IMR-90 (cell line): ENCODE data around the gene IGSF9B. TPM values are rescaled to one million over a fixed set of nuclear protein-coding genes. Genes with fewer than 3 reads are reported as not detected.

Experiments used
- ATAC-seq: fragments of 200-7000 bp; cut with Tn5 transposase; 2 replicates; pipeline ENCODE4 v1.9.1; 2020; ENCODE audit warnings: low read depth, mild to moderate bottlenecking, moderate library complexity
- BruUV-seq: library from RNA; stranded (reverse); fragments of 400-500 nt; replicated peaks from 2 replicates; lab custom pipeline; 2021; lab: Mats Ljungman, UMichigan
- CTCF ChIA-PET: fragments of 300-600 bp; formaldehyde crosslinking; extraction: SDS; loops from one replicate; lab custom pipeline; 2021; ENCODE audit warnings: antibody characterized with exemption; lab: Yijun Ruan, JAX
- POLR2A ChIA-PET: fragments of 300-600 bp; sonication (Branson Sonifier 250); formaldehyde crosslinking; loops from one replicate; lab custom pipeline; 2022; ENCODE audit warnings: antibody characterized with exemption; ENCODE audit not compliant: unreplicated experiment; lab: Charles Lee
- DNase-seq: peaks from one replicate; pipeline ENCODE4 v3.0.0; 2013
- H2AFZ ChIP-seq: replicated peaks from 2 replicates; pipeline ENCODE3; 2013; ENCODE audit warnings: low read length, mild to moderate bottlenecking; ENCODE audit not compliant: poor library complexity
- H2AK5ac ChIP-seq: 2 replicates; pipeline ENCODE4 v1.6.1; 2013; ENCODE audit warnings: low read depth, low read length, inconsistent platforms
- H2AK9ac ChIP-seq: replicated peaks from 2 replicates; pipeline ENCODE3; 2013; ENCODE audit warnings: mild to moderate bottlenecking, low read depth, low read length, moderate library complexity; ENCODE audit not compliant: poor library complexity
- H2BK120ac ChIP-seq: 2 replicates; pipeline ENCODE4 v1.6.1; 2013; ENCODE audit warnings: low read depth, low read length, inconsistent platforms
- H2BK15ac ChIP-seq: 3 replicates; pipeline ENCODE4 v1.6.1; 2013; ENCODE audit warnings: low read depth, low read length, inconsistent platforms
- H2BK20ac ChIP-seq: 2 replicates; pipeline ENCODE4 v1.6.1; 2013; ENCODE audit warnings: low read depth, mild to moderate bottlenecking, inconsistent platforms, low read length, moderate library complexity
- H2BK5ac ChIP-seq: 2 replicates; pipeline ENCODE4 v1.6.1; 2013; ENCODE audit warnings: mild to moderate bottlenecking, low read depth, low read length, inconsistent platforms; ENCODE audit not compliant: poor library complexity, severe bottlenecking
- H3K14ac ChIP-seq: replicated peaks from 2 replicates; pipeline ENCODE4 v1.6.1; 2013; ENCODE audit warnings: low read depth, low read length, inconsistent platforms
- H3K18ac ChIP-seq: 2 replicates; pipeline ENCODE4 v1.6.1; 2013; ENCODE audit warnings: low read depth, low read length, control low read depth
- H3K23ac ChIP-seq: 2 replicates; pipeline ENCODE4 v1.6.1; 2013; ENCODE audit warnings: low read depth, low read length, inconsistent platforms
- H3K27ac ChIP-seq: 2 replicates; pipeline ENCODE4 v1.5.1; 2013; ENCODE audit warnings: mild to moderate bottlenecking, control low read depth, low read length; ENCODE audit not compliant: insufficient read depth
- H3K27me3 ChIP-seq: 2 replicates; pipeline ENCODE4 v1.6.1; 2013; ENCODE audit warnings: low read length; ENCODE audit not compliant: control insufficient read depth, insufficient read depth
- H3K36me3 ChIP-seq: 2 replicates; pipeline ENCODE4 v1.6.1; 2013; ENCODE audit warnings: low read length, mixed read lengths; ENCODE audit not compliant: control insufficient read depth, insufficient read depth
- H3K4ac ChIP-seq: 2 replicates; pipeline ENCODE4 v1.6.1; 2013; ENCODE audit warnings: low read depth, low read length, inconsistent platforms
- H3K4me1 ChIP-seq: 2 replicates; pipeline ENCODE4 v1.6.1; 2013; ENCODE audit warnings: low read length, mixed read lengths; ENCODE audit not compliant: control insufficient read depth, insufficient read depth
- H3K4me2 ChIP-seq: 2 replicates; pipeline ENCODE4 v1.6.1; 2013; ENCODE audit warnings: low read depth, mild to moderate bottlenecking, control low read depth, low read length, moderate library complexity
- H3K4me3 ChIP-seq: 2 replicates; pipeline ENCODE4 v1.5.1; 2013; ENCODE audit warnings: low read depth, mild to moderate bottlenecking, control low read depth, low read length, moderate library complexity; ENCODE audit not compliant: insufficient read depth
- H3K56ac ChIP-seq: 2 replicates; pipeline ENCODE4 v1.6.1; 2013; ENCODE audit warnings: low read length, inconsistent platforms; ENCODE audit not compliant: insufficient read depth; ENCODE audit errors: extremely low read depth
- H3K79me1 ChIP-seq, 2 experiments: 2 replicates each; pipeline ENCODE4 v1.6.1; 2013; ENCODE audit warnings: low read length in 2 of 2, inconsistent platforms in 1 of 2, low read depth in 1 of 2
- H3K9ac ChIP-seq: 2 replicates; pipeline ENCODE4 v1.6.1; 2013; ENCODE audit warnings: low read depth, low read length, control low read depth
- H3K9me1 ChIP-seq: 2 replicates; pipeline ENCODE4 v1.6.1; 2013; ENCODE audit warnings: low read length, inconsistent platforms; ENCODE audit not compliant: insufficient read depth
- H3K9me3 ChIP-seq: 2 replicates; pipeline ENCODE4 v1.6.1; 2013; ENCODE audit warnings: low read length; ENCODE audit not compliant: control insufficient read depth, insufficient read depth
- H4K20me1 ChIP-seq: 2 replicates; pipeline ENCODE4 v1.6.1; 2013; ENCODE audit warnings: low read length, inconsistent platforms; ENCODE audit not compliant: insufficient read depth
- H4K5ac ChIP-seq: 2 replicates; pipeline ENCODE4 v1.6.1; 2013; ENCODE audit warnings: mild to moderate bottlenecking, low read depth, low read length, control low read depth
- H4K8ac ChIP-seq, 2 experiments: 2 replicates each; pipeline ENCODE4 v1.6.1; 2013; ENCODE audit warnings: low read depth in 2 of 2, low read length in 2 of 2, control low read depth in 1 of 2, inconsistent platforms in 1 of 2
- H4K91ac ChIP-seq: 2 replicates; pipeline ENCODE4 v1.6.1; 2013; ENCODE audit warnings: low read depth, low read length, inconsistent platforms; ENCODE audit not compliant: insufficient read depth
- BHLHE40 ChIP-seq: fragments of 150-350 bp; IDR thresholded peaks from 2 replicates; pipeline ENCODE4 v1.6.1; 2016; ENCODE audit warnings: mild to moderate bottlenecking, low read depth, low read length
- CEBPB ChIP-seq: IDR thresholded peaks from 2 replicates; pipeline ENCODE4 v1.6.1; 2012; ENCODE audit warnings: low read depth, low read length, improper control_type of control experiment
- CHD1 ChIP-seq: IDR thresholded peaks from 2 replicates; pipeline ENCODE4 v1.6.1; 2012; ENCODE audit warnings: low read depth, low read length, improper control_type of control experiment
- FOS ChIP-seq: fragments of 150-350 bp; IDR thresholded peaks from 2 replicates; pipeline ENCODE4 v1.6.1; 2016; ENCODE audit warnings: low read depth, low read length
- MAFK ChIP-seq: IDR thresholded peaks from 2 replicates; pipeline ENCODE4 v1.6.1; 2012; ENCODE audit warnings: low read depth, low read length, improper control_type of control experiment
- MAZ ChIP-seq: IDR thresholded peaks from 2 replicates; pipeline ENCODE4 v1.6.1; 2012; ENCODE audit warnings: low read depth, mild to moderate bottlenecking, low read length, improper control_type of control experiment, moderate library complexity, borderline replicate concordance
- MXI1 ChIP-seq: IDR thresholded peaks from 2 replicates; pipeline ENCODE4 v1.6.1; 2012; ENCODE audit warnings: low read depth, mild to moderate bottlenecking, low read length, moderate library complexity, borderline replicate concordance
- NFE2L2 ChIP-seq: fragments of 150-350 bp; IDR thresholded peaks from 2 replicates; pipeline ENCODE4 v1.6.1; 2016; ENCODE audit warnings: low read depth, mild to moderate bottlenecking, low read length
- POLR2A ChIP-seq: IDR thresholded peaks from 2 replicates; pipeline ENCODE4 v1.6.1; 2012; ENCODE audit warnings: mild to moderate bottlenecking, low read depth, low read length
- RAD21 ChIP-seq: IDR thresholded peaks from 2 replicates; pipeline ENCODE4 v1.6.1; 2012; ENCODE audit warnings: low read length, improper control_type of control experiment
- RCOR1 ChIP-seq: IDR thresholded peaks from 2 replicates; pipeline ENCODE4 v1.6.1; 2012; ENCODE audit warnings: mild to moderate bottlenecking, low read length, improper control_type of control experiment; ENCODE audit not compliant: insufficient replicate concordance
- RFX5 ChIP-seq: IDR thresholded peaks from 2 replicates; pipeline ENCODE4 v1.8.0; 2012; ENCODE audit warnings: low read depth, mild to moderate bottlenecking, low read length, moderate library complexity
- SMC3 ChIP-seq: fragments of 150-350 bp; IDR thresholded peaks from 2 replicates; pipeline ENCODE4 v1.6.1; 2016; ENCODE audit warnings: low read depth, mild to moderate bottlenecking, antibody characterized with exemption, low read length, moderate library complexity
- WGBS, 2 experiments: methylation state at CpG; one replicate each; pipeline versions ENCODE4 v1.1.5 to v1.1.7; 2013; ENCODE audit warnings: missing lambda C conversion rate in 2 of 2; ENCODE audit not compliant: insufficient read length in 1 of 2; ENCODE audit errors: extremely low coverage in 2 of 2; 5-methylcytosine and 5-hydroxymethylcytosine counted together
- dilution Hi-C: fragments of 300-500 bp; cut with HindIII; formaldehyde crosslinking; loops from one replicate; pipeline ENCODE4 v1.14.3; 2018; ENCODE audit warnings: low sequenced_read_pairs; ENCODE audit not compliant: unreplicated experiment
- in situ Hi-C: fragments of 300-500 bp; cut with MboI; formaldehyde crosslinking; loops from 3 replicates; pipeline ENCODE4 v1.14.3; 2019; ENCODE audit warnings: low sequenced_read_pairs, inconsistent platforms, mixed read lengths
- intact Hi-C: fragments of 100-400 bp; cut with micrococcal nuclease; formaldehyde crosslinking; loops from 2 replicates; pipeline ENCODE4 v1.10.0; 2022
- polyA plus RNA-seq, 3 experiments: library from polyadenylated mRNA; depleted of rRNA; stranded (reverse); fragments of >200 nt; gene quantifications; 2 replicates each; pipeline ENCODE4 v1.2.3, GENCODE V29; 2012; ENCODE audit warnings: low replicate concordance in 1 of 3
- total RNA-seq: library from RNA; depleted of rRNA; stranded (reverse); fragments of >200 nt; gene quantifications from 2 replicates; pipeline ENCODE4 v1.2.3, GENCODE V29; 2012
- TF ChIP-seq, protein P1 (sequence below): fragments of 150-350 bp; IDR thresholded peaks from 2 replicates; pipeline ENCODE4 v1.6.1; 2016; ENCODE audit warnings: low read depth, mild to moderate bottlenecking, low read length, moderate library complexity, borderline replicate concordance
- TF ChIP-seq, protein P2 (sequence below): conservative IDR thresholded peaks from 2 replicates; pipeline ENCODE4 v1.5.1; 2012; ENCODE audit warnings: mild to moderate bottlenecking, low read depth, low read length, improper control_type of control experiment
- TF ChIP-seq, protein P3 (sequence below): fragments of 150-350 bp; IDR thresholded peaks from 2 replicates; pipeline ENCODE4 v1.6.1; 2017; ENCODE audit warnings: mild to moderate bottlenecking, antibody characterized with exemption, low read length, low read depth

IGSF9B gene
- total and polyA plus RNA-seq, 2 of the 4 experiments (the other 2 are of a cell fraction), result under 0.01 to 0.10 TPM

DNA sequence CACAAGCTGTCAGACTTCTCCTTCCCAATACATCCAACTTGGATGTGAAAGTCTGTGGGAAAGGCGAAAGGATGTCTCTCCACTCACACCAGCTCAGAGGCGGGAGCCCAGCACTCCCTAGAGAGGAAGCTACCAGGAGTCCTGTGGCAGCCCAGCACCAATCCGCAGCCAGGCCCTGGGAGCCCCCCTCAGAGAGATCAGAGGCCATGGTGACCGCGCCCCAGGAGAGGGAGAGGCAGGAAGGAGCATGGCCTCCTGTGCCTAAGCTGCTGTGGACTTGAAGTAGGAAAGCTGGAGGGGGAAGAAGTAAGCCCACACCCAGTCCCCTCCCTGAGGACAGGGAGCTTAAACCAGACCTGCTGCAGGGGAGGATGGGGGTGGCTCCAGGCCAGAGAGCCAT, 24.4 kb upstream of the IGSF9B start:
- ATAC-seq (no peak), DNase-seq (no peak)
- intact Hi-C loops (no loop called here), dilution Hi-C loops (no loop called here), in situ Hi-C loops (no loop called here)
- no peak overlapping the region for H3K4me2 ChIP-seq
- H4K91ac ChIP-seq, result no peak overlapping the region
- WGBS, 2 experiments, result no CpG with 5 or more reads among the region's 5 CpGs
- BruUV-seq, result no TSS peak
- no peak overlapping the region for H4K5ac ChIP-seq
- no peak overlapping the region for H3K9ac ChIP-seq
- no peaks in the 10 kb centered on the region for H3K4me1 ChIP-seq
- TF ChIP-seq MXI1 (no peak), FOS (no peak), NFE2L2 (no peak), BHLHE40 (no peak), CEBPB (no peak), CHD1 (no peak), POLR2A (no peak), RFX5 (no peak), RAD21 (no peak), MAZ (no peak), MAFK (no peak), SMC3 (no peak), RCOR1 (no peak)
- TF ChIP-seq, protein P1, sequence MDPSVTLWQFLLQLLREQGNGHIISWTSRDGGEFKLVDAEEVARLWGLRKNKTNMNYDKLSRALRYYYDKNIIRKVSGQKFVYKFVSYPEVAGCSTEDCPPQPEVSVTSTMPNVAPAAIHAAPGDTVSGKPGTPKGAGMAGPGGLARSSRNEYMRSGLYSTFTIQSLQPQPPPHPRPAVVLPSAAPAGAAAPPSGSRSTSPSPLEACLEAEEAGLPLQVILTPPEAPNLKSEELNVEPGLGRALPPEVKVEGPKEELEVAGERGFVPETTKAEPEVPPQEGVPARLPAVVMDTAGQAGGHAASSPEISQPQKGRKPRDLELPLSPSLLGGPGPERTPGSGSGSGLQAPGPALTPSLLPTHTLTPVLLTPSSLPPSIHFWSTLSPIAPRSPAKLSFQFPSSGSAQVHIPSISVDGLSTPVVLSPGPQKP, result no peak
- TF ChIP-seq, protein P2, sequence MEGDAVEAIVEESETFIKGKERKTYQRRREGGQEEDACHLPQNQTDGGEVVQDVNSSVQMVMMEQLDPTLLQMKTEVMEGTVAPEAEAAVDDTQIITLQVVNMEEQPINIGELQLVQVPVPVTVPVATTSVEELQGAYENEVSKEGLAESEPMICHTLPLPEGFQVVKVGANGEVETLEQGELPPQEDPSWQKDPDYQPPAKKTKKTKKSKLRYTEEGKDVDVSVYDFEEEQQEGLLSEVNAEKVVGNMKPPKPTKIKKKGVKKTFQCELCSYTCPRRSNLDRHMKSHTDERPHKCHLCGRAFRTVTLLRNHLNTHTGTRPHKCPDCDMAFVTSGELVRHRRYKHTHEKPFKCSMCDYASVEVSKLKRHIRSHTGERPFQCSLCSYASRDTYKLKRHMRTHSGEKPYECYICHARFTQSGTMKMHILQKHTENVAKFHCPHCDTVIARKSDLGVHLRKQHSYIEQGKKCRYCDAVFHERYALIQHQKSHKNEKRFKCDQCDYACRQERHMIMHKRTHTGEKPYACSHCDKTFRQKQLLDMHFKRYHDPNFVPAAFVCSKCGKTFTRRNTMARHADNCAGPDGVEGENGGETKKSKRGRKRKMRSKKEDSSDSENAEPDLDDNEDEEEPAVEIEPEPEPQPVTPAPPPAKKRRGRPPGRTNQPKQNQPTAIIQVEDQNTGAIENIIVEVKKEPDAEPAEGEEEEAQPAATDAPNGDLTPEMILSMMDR, result no peak
- TF ChIP-seq, protein P3, sequence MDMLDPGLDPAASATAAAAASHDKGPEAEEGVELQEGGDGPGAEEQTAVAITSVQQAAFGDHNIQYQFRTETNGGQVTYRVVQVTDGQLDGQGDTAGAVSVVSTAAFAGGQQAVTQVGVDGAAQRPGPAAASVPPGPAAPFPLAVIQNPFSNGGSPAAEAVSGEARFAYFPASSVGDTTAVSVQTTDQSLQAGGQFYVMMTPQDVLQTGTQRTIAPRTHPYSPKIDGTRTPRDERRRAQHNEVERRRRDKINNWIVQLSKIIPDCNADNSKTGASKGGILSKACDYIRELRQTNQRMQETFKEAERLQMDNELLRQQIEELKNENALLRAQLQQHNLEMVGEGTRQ, result no peak
- no peak overlapping the region for H4K8ac ChIP-seq
- H3K23ac ChIP-seq, result no peak overlapping the region
- no peak overlapping the region for H2AFZ ChIP-seq
- H3K79me1 ChIP-seq, result no peaks in the 10 kb centered on the region
- no peaks in the 10 kb centered on the region for H3K36me3 ChIP-seq
- H2BK120ac ChIP-seq, result no peak overlapping the region
- no peak overlapping the region for H3K4me3 ChIP-seq
- H2BK5ac ChIP-seq, result no peak overlapping the region
- no peaks in the 10 kb centered on the region for H4K20me1 ChIP-seq
- peaks cover 6% of the 10 kb centered on the region; the same call in 1 of the 2 replicates for H3K27me3 ChIP-seq
- CTCF ChIA-PET, result no interaction called here
- no peak overlapping the region for H3K14ac ChIP-seq
- H3K4ac ChIP-seq, result no peak overlapping the region
- no peak overlapping the region for H2AK9ac ChIP-seq
- no peak overlapping the region for H2BK20ac ChIP-seq
- no peak overlapping the region for H3K27ac ChIP-seq
- no peaks in the 10 kb centered on the region for H3K9me3 ChIP-seq
- no peaks in the 10 kb centered on the region for H3K9me1 ChIP-seq
- no peak overlapping the region for H2BK15ac ChIP-seq
- no peak overlapping the region for H3K56ac ChIP-seq
- H3K18ac ChIP-seq, result no peak overlapping the region
- POLR2A ChIA-PET, result no interaction called here
- H2AK5ac ChIP-seq, result no peak overlapping the region
